Osteoblast (primary cell): ENCODE results near the gene NPLOC4. TPM values are rescaled to one million over a fixed set of nuclear protein-coding genes. Genes with fewer than 3 reads are reported as not detected.

Experiments
- DNase-seq: peaks from one replicate; pipeline ENCODE4 v3.0.0; 2011; ENCODE audit warnings: low spot score, mixed read lengths; ENCODE audit not compliant: insufficient read length; ENCODE audit errors: missing footprints
- H2AFZ ChIP-seq: 2 replicates; pipeline ENCODE4 v1.6.0; 2011; ENCODE audit warnings: mild to moderate bottlenecking, low read length
- H3K27ac ChIP-seq: 2 replicates; pipeline ENCODE4 v1.5.1; 2011; ENCODE audit warnings: mild to moderate bottlenecking, low read depth, low read length, moderate library complexity
- H3K27me3 ChIP-seq: 2 replicates; pipeline ENCODE4 v1.6.0; 2012; ENCODE audit warnings: mild to moderate bottlenecking, control low read depth, inconsistent platforms, low read length, moderate library complexity; ENCODE audit not compliant: insufficient read depth
- H3K36me3 ChIP-seq: 2 replicates; pipeline ENCODE4 v1.5.1; 2011; ENCODE audit warnings: mild to moderate bottlenecking, low read length, control low read depth, moderate library complexity; ENCODE audit not compliant: insufficient read depth
- H3K4me1 ChIP-seq: 2 replicates; pipeline ENCODE4 v1.5.1; 2011; ENCODE audit warnings: mild to moderate bottlenecking, low read length, control low read depth, moderate library complexity; ENCODE audit not compliant: insufficient read depth
- H3K4me2 ChIP-seq: 2 replicates; pipeline ENCODE4 v1.6.0; 2011; ENCODE audit warnings: mild to moderate bottlenecking, low read length; ENCODE audit not compliant: insufficient read depth
- H3K4me3 ChIP-seq: fragments of 200-600 bp; sonication (generic); 3 replicates; pipeline ENCODE4 v1.5.1; 2012; ENCODE audit warnings: mild to moderate bottlenecking, low read length, inconsistent platforms; ENCODE audit not compliant: insufficient read depth
- H3K79me2 ChIP-seq: 2 replicates; pipeline ENCODE4 v1.6.0; 2012; ENCODE audit warnings: mild to moderate bottlenecking, low read length, control low read depth, inconsistent platforms; ENCODE audit not compliant: insufficient read depth
- H3K9me3 ChIP-seq: 2 replicates; pipeline ENCODE4 v1.5.1; 2011; ENCODE audit warnings: low read depth, low read length, control low read depth
- H4K20me1 ChIP-seq: 2 replicates; pipeline ENCODE4 v1.6.0; 2012; ENCODE audit warnings: mild to moderate bottlenecking, low read length, control low read depth; ENCODE audit not compliant: insufficient read depth
- total RNA-seq: library from RNA; depleted of rRNA; stranded (reverse); fragments of >200 nt; gene quantifications from 2 replicates; pipeline ENCODE4 v1.2.3, GENCODE V29; 2012
- TF ChIP-seq, protein P1 (sequence below): IDR thresholded peaks from 2 replicates; pipeline ENCODE4 v1.5.1; 2011; ENCODE audit warnings: mild to moderate bottlenecking, low read depth, low read length, moderate library complexity; ENCODE audit errors: extremely low read depth

NPLOC4 gene
- total RNA-seq, 1 donor, result 118 TPM

DNA sequence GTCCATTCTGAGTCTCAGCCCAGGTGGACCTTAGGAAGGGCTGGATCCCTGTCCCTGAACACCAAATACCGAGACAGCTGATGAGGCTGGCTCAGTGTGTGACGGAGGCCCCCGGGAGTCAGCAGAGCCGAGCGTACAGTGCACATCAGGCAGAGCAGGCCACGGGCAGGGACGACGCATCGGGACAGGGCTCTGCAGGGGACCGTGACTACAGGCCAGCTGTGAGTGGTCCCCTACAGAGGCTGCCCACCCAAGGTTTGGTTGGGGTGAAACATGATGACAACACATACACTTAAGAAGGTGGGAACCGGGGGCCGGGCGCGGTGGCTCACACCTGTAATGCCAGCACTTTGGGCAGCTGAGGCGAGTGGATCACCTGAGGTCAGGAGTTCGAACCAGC lies 36.0 kb upstream of the NPLOC4 start:
- peak; percentile 37 for DNase-seq
- Histone ChIP-seq H2AFZ (no peak overlapping the region), H3K4me1 (no peaks in the 10 kb centered on the region), H4K20me1 (no peaks in the 10 kb centered on the region), H3K27ac (no peak overlapping the region), H3K9me3 (no peaks in the 10 kb centered on the region), H3K27me3 (no peaks in the 10 kb centered on the region), H3K4me2 (no peak overlapping the region), H3K4me3 (no peak overlapping the region), H3K79me2 (peaks cover 15% of the 10 kb centered on the region), H3K36me3 (peaks cover 35% of the 10 kb centered on the region)
- TF ChIP-seq, protein P1, sequence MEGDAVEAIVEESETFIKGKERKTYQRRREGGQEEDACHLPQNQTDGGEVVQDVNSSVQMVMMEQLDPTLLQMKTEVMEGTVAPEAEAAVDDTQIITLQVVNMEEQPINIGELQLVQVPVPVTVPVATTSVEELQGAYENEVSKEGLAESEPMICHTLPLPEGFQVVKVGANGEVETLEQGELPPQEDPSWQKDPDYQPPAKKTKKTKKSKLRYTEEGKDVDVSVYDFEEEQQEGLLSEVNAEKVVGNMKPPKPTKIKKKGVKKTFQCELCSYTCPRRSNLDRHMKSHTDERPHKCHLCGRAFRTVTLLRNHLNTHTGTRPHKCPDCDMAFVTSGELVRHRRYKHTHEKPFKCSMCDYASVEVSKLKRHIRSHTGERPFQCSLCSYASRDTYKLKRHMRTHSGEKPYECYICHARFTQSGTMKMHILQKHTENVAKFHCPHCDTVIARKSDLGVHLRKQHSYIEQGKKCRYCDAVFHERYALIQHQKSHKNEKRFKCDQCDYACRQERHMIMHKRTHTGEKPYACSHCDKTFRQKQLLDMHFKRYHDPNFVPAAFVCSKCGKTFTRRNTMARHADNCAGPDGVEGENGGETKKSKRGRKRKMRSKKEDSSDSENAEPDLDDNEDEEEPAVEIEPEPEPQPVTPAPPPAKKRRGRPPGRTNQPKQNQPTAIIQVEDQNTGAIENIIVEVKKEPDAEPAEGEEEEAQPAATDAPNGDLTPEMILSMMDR, result no peak

DNA sequence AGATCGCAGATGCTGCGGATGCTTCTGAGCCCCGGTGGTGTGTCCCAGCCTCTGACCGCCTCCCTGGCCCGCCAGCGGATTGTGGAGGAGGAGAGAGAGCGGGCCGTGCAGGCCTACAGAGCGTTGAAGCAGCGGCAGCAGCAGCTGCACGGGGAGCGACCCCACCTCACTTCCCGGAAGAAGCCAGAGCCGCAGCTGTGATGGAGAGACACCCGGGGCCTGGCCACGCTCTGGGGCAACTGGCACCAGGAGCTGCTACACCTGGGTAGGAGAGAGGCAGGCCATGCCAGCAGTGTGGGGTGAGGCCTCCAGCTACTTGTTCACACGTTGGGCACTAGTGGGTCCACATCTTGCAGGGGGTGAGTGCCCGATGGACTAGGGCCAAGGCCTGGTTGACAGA lies 35.6 kb upstream of the NPLOC4 start:
- peak; percentile 44 for DNase-seq
- Histone ChIP-seq H3K4me3 (no peak overlapping the region), H3K27me3 (no peaks in the 10 kb centered on the region), H4K20me1 (no peaks in the 10 kb centered on the region), H3K79me2 (peaks cover 20% of the 10 kb centered on the region), H3K9me3 (no peaks in the 10 kb centered on the region), H3K4me1 (peaks cover 3% of the 10 kb centered on the region), H3K27ac (no peak overlapping the region), H3K4me2 (no peak overlapping the region), H2AFZ (no peak overlapping the region), H3K36me3 (peaks cover 35% of the 10 kb centered on the region)
- TF ChIP-seq, protein P1, result no peak

DNA sequence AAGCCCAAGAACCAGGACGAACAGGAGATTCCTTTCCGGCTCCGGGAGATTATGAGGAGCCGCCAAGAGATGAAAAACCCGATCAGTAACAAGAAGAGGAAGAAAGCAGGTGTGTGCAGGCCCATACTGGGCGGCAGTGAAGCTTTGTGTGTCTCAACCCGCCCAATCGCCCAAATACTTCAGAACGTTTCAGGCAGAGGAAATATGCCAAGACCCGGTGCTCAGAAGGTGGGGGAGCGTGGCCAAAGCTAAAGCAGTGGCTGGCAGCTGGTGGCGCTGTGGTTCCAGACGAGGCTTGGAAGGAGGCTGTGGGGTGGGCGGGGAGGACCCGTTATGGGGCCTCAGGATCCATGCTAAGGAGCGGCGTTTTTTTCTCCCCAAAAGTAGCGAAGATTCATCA lies 30.8 kb upstream of the NPLOC4 start:
- peaks cover 31% of the 10 kb centered on the region for H3K36me3 ChIP-seq
- peaks cover 35% of the 10 kb centered on the region for H3K79me2 ChIP-seq
- TF ChIP-seq, protein P1, result no peak
- H4K20me1 ChIP-seq, result no peaks in the 10 kb centered on the region
- no peak overlapping the region for H2AFZ ChIP-seq
- peaks cover 13% of the 10 kb centered on the region for H3K4me1 ChIP-seq
- no peak overlapping the region for H3K27ac ChIP-seq
- no peaks in the 10 kb centered on the region for H3K9me3 ChIP-seq
- no peak for DNase-seq
- no peak overlapping the region for H3K4me3 ChIP-seq
- H3K27me3 ChIP-seq, result no peaks in the 10 kb centered on the region
- no peak overlapping the region for H3K4me2 ChIP-seq

DNA sequence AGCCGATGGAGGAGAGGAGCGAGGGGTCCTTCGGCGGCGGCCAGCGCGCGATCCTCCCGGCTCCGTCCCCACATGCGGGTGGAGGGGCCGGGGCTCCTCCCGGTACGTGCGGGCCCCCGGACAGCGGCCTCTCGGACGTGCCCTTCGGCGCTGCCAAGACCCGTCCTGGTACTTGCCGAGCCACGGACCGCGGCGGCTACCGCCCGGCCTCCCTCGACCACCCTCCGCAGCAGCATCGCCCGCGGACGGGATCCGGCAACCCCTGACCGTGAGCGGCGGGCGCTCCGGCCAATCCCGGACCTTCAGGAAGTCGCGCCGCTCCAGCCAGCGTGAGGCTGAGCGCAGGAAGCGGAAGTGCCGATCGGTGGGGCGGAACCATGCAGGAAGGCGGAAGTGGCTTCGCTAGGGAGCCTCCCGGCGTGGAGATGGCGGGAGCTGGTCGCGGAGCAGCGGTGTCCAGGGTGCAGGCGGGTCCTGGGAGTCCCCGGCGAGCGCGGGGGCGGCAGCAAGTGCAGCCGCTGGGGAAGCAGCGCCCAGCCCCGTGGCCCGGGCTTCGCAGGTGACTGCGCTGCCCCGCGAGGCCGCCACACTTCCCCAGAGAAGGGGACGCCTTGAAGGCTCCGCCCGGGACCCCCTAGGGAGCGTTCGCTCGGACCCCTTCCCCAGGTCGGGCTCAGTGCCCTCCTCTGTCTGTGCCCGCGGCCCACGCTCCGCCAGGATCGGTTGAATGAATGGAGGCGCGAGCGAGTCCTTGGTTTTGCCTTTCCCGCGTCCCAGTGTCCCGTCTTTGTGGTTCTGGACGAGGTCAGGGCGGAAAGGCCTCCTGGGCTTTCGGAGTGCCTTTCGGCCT lies 29.7 kb upstream of the NPLOC4 start, which contains the start of the genes CCDC137 and OXLD1:
Gene CCDC137 (plus strand): TSS at position 396 of the 850 bp plus-strand sequence. CDS start 30 bp downstream, at position 426.
Gene OXLD1 (minus strand): TSS at position 264 of the 850 bp plus-strand sequence. CDS start 28 bp downstream, at position 236.
- no peaks in the 10 kb centered on the region for H3K9me3 ChIP-seq
- H3K4me2 ChIP-seq, result peak within 1 kb of the TSS; percentile 98
- peak; percentile 100 for DNase-seq
- H3K4me3 ChIP-seq, result peak within 1 kb of the TSS; percentile 89
- peaks cover 20% of the 10 kb centered on the region for H3K36me3 ChIP-seq
- peak within 1 kb of the TSS; percentile 74 for H3K27ac ChIP-seq
- H3K27me3 ChIP-seq, result no peaks in the 10 kb centered on the region
- no peaks in the 10 kb centered on the region for H4K20me1 ChIP-seq
- peak within 1 kb of the TSS; percentile 90 for H2AFZ ChIP-seq
- H3K4me1 ChIP-seq, result peaks cover 13% of the 10 kb centered on the region
- H3K79me2 ChIP-seq, result peaks cover 35% of the 10 kb centered on the region
- TF ChIP-seq, protein P1, result no peak
